HG02588 (cell line): ENCODE measurements around the gene DIPK1B.
A peak's percentile ranks its signal among the peaks of the same experiment; 100 is the strongest.

ENCODE experiments used
- ATAC-seq: cut with Tn5 transposase; IDR thresholded peaks from one replicate; pipeline ENCODE4 v1.9.1; 2021; ENCODE audit warnings: mild to moderate bottlenecking, moderate library complexity; ENCODE audit not compliant: unreplicated experiment

DIPK1B gene

GRCh38 chr9:136718345-136719194, 6.2 kb downstream of the DIPK1B start:
- no peak for ATAC-seq

GRCh38 chr9:136719195-136719880, 7.0 kb downstream of the DIPK1B start:
- ATAC-seq = no peak

- ATAC-seq = no peak
Measured at GRCh38 chr9:136720251-136720897, 8.0 kb downstream of the DIPK1B start.

- no peak for ATAC-seq
Measured at GRCh38 chr9:136720898-136721338, 8.5 kb downstream of the DIPK1B start.

- no peak for ATAC-seq
Measured at GRCh38 chr9:136721339-136722092, 9.1 kb downstream of the DIPK1B start.

GRCh38 chr9:136722093-136722968, 10.0 kb downstream of the DIPK1B start:
- no peak for ATAC-seq

- no peak for ATAC-seq
Measured at GRCh38 chr9:136722969-136723356, 10.6 kb downstream of the DIPK1B start.

- no peak for ATAC-seq
Measured at GRCh38 chr9:136723362-136723976, 11.1 kb downstream of the DIPK1B start.

- no peak for ATAC-seq
Measured at GRCh38 chr9:136723989-136724388, 11.6 kb downstream of the DIPK1B start.

GRCh38 chr9:136724772-136725171, 12.4 kb downstream of the DIPK1B start:
- no peak for ATAC-seq

GRCh38 chr9:136725612-136726011, 13.2 kb downstream of the DIPK1B start:
- no peak for ATAC-seq

GRCh38 chr9:136726118-136726517, 13.7 kb downstream of the DIPK1B start:
- no peak for ATAC-seq

GRCh38 chr9:136726631-136727191, 14.3 kb downstream of the DIPK1B start:
- ATAC-seq = no peak

GRCh38 chr9:136728080-136728547, 15.7 kb downstream of the DIPK1B start:
- peak; percentile 68 for ATAC-seq

- ATAC-seq = peak; percentile 20
Measured at GRCh38 chr9:136728548-136729123, 16.3 kb downstream of the DIPK1B start.

- no peak for ATAC-seq
Measured at GRCh38 chr9:136729144-136729543, 16.8 kb downstream of the DIPK1B start.

GRCh38 chr9:136729926-136730325, 17.6 kb downstream of the DIPK1B start:
- ATAC-seq = no peak

- ATAC-seq = no peak
Measured at GRCh38 chr9:136732444-136733178, 20.2 kb downstream of the DIPK1B start.
